ENCODE results near the gene TLL2.

Gene TLL2

DNA sequence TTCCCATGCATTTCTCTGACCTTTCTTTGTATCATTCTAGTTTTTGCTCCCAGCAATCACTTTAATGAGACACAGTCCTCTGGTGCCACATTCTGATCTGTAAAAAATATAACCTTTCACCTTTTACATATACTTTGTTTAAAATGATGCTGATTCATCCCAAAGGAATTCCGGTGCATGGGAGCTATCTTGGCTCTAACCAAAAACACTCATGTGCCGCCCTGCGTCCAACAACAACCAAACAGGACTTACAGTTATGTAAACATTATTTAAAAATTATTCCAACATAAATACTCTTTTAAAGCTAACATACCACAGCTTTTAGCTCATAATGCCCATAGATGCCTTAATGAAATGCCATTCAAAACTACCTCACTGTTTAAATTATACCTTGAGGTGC is 147.2 kb downstream of the TLL2 start:
- Histone ChIP-seq H3K4me2 (ENCODE audit: low read depth, low read length) (no peak overlapping the region), H3K9me2 (replicated peaks; ENCODE audit: insufficient read depth, low read length) (no peaks in the 10 kb centered on the region), H3K4me3 (ENCODE audit: low read length) (no peak overlapping the region), H3K27me3 (replicated peaks; ENCODE audit: insufficient read depth, low read length) (no peaks in the 10 kb centered on the region), H3K36me3 (replicated peaks; ENCODE audit: insufficient read depth, low read length) (no peaks in the 10 kb centered on the region), H3F3A (ENCODE audit: insufficient read depth, low read length) (no peaks in the 10 kb centered on the region), H3K79me2 (ENCODE audit: low read length) (no peaks in the 10 kb centered on the region), H4K20me1 (ENCODE audit: insufficient read depth, low read length) (no peaks in the 10 kb centered on the region), H3K4me1 (ENCODE audit: low read length) (no peaks in the 10 kb centered on the region), H3K9ac (ENCODE audit: low read length) (no peak overlapping the region), H2AFZ (ENCODE audit: low read length) (no peak overlapping the region), H3K9me3 (replicated peaks; ENCODE audit: insufficient read depth, low read length) (no peaks in the 10 kb centered on the region), H3K27ac (ENCODE audit: low read length) (no peak overlapping the region)
- DNase-seq = no peak
- TF ChIP-seq EZH2phosphoT487 (IDR thresholded peaks at IDR 0.05; ENCODE audit: low read length) (no peak), EZH2 (optimal IDR thresholded peaks at IDR 0.05; ENCODE audit: low read depth, low read length) (no peak)
- TF ChIP-seq, protein P1, sequence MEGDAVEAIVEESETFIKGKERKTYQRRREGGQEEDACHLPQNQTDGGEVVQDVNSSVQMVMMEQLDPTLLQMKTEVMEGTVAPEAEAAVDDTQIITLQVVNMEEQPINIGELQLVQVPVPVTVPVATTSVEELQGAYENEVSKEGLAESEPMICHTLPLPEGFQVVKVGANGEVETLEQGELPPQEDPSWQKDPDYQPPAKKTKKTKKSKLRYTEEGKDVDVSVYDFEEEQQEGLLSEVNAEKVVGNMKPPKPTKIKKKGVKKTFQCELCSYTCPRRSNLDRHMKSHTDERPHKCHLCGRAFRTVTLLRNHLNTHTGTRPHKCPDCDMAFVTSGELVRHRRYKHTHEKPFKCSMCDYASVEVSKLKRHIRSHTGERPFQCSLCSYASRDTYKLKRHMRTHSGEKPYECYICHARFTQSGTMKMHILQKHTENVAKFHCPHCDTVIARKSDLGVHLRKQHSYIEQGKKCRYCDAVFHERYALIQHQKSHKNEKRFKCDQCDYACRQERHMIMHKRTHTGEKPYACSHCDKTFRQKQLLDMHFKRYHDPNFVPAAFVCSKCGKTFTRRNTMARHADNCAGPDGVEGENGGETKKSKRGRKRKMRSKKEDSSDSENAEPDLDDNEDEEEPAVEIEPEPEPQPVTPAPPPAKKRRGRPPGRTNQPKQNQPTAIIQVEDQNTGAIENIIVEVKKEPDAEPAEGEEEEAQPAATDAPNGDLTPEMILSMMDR (IDR thresholded peaks at IDR 0.05; ENCODE audit: low read length) = no peak

DNA sequence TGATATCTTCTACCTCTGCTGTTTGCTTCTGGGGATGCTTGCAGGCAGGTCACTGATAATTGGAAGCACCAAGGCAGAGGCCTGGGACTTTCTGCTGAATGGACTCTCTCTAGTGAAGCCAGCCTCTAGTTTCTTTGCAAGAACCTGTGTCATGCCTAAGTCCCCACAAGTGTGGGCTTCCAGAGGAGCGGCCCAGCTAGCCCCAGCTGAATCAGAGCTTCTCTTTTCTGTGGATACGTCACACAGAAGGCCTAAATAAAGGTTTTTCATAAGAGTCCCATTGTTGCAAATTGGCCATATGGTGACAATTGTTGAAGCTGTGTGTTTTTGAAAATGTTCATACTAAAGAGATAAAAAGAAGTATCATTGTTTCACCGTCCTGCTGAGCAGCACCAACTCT is 148.2 kb downstream of the TLL2 start:
- no peaks in the 10 kb centered on the region for H3K9me2 ChIP-seq (replicated peaks; ENCODE audit: insufficient read depth, low read length)
- no peak for TF ChIP-seq EZH2 (optimal IDR thresholded peaks at IDR 0.05; ENCODE audit: low read depth, low read length)
- TF ChIP-seq, protein P1 (IDR thresholded peaks at IDR 0.05; ENCODE audit: low read length) = no peak
- no peak for TF ChIP-seq EZH2phosphoT487 (IDR thresholded peaks at IDR 0.05; ENCODE audit: low read length)
- no peak overlapping the region for H3K27ac ChIP-seq (ENCODE audit: low read length)
- no peaks in the 10 kb centered on the region for H3K27me3 ChIP-seq (replicated peaks; ENCODE audit: insufficient read depth, low read length)
- no peak for DNase-seq
- no peak overlapping the region for H2AFZ ChIP-seq (ENCODE audit: low read length)
- H3K9me3 ChIP-seq (replicated peaks; ENCODE audit: insufficient read depth, low read length) = no peaks in the 10 kb centered on the region
- H4K20me1 ChIP-seq (ENCODE audit: insufficient read depth, low read length) = no peaks in the 10 kb centered on the region
- no peak overlapping the region for H3K4me2 ChIP-seq (ENCODE audit: low read depth, low read length)
- H3F3A ChIP-seq (ENCODE audit: insufficient read depth, low read length) = no peaks in the 10 kb centered on the region
- H3K36me3 ChIP-seq (replicated peaks; ENCODE audit: insufficient read depth, low read length) = no peaks in the 10 kb centered on the region
- H3K9ac ChIP-seq (ENCODE audit: low read length) = no peak overlapping the region
- H3K79me2 ChIP-seq (ENCODE audit: low read length) = no peaks in the 10 kb centered on the region
- H3K4me3 ChIP-seq (ENCODE audit: low read length) = no peak overlapping the region
- H3K4me1 ChIP-seq (ENCODE audit: low read length) = no peaks in the 10 kb centered on the region

DNA sequence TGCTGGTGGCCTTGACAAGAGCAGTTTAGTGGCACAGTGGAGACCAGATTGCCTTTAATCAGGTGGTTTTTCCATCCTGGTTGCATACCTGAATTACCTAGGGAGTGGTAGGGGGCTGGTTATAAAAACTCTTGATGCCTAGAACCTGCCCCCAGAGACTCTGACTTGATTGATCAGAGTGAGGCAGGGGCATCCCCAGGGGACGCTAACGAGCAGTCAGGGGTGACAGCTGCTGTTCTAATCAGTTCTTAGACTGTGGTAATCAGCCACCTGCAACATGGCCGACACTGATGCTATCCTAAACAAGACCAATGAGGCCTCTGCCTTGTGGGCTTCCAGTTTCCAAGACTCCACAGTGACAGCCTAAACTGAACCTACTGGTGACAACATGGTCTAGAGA is 153.0 kb downstream of the TLL2 start:
- no peaks in the 10 kb centered on the region for H3K4me1 ChIP-seq (ENCODE audit: low read length)
- no peaks in the 10 kb centered on the region for H3K36me3 ChIP-seq (replicated peaks; ENCODE audit: insufficient read depth, low read length)
- TF ChIP-seq, protein P1 (IDR thresholded peaks at IDR 0.05; ENCODE audit: low read length) = no peak
- no peak for TF ChIP-seq EZH2 (optimal IDR thresholded peaks at IDR 0.05; ENCODE audit: low read depth, low read length)
- no peak for TF ChIP-seq EZH2phosphoT487 (IDR thresholded peaks at IDR 0.05; ENCODE audit: low read length)
- no peaks in the 10 kb centered on the region for H3K9me2 ChIP-seq (replicated peaks; ENCODE audit: insufficient read depth, low read length)
- H3K9ac ChIP-seq (ENCODE audit: low read length) = no peak overlapping the region
- H3F3A ChIP-seq (ENCODE audit: insufficient read depth, low read length) = no peaks in the 10 kb centered on the region
- no peaks in the 10 kb centered on the region for H3K27me3 ChIP-seq (replicated peaks; ENCODE audit: insufficient read depth, low read length)
- H3K79me2 ChIP-seq (ENCODE audit: low read length) = no peaks in the 10 kb centered on the region
- H3K4me2 ChIP-seq (ENCODE audit: low read depth, low read length) = no peak overlapping the region
- DNase-seq = no peak
- H2AFZ ChIP-seq (ENCODE audit: low read length) = no peak overlapping the region
- no peak overlapping the region for H3K27ac ChIP-seq (ENCODE audit: low read length)
- no peaks in the 10 kb centered on the region for H4K20me1 ChIP-seq (ENCODE audit: insufficient read depth, low read length)
- no peak overlapping the region for H3K4me3 ChIP-seq (ENCODE audit: low read length)
- no peaks in the 10 kb centered on the region for H3K9me3 ChIP-seq (replicated peaks; ENCODE audit: insufficient read depth, low read length)
